C4-2B (cell line): Measurements from ENCODE around the gene CYB561D2.

ENCODE experiments used
- ZFX ChIP-seq: fragments of 450-650 bp; IDR thresholded peaks from 2 replicates; pipeline ENCODE4 v1.6.1; 2017
- TF ChIP-seq, protein P1 (sequence below): fragments of 450-650 bp; conservative IDR thresholded peaks from 2 replicates; pipeline ENCODE4 v1.5.1; 2017; ENCODE audit warnings: mild to moderate bottlenecking

DNA sequence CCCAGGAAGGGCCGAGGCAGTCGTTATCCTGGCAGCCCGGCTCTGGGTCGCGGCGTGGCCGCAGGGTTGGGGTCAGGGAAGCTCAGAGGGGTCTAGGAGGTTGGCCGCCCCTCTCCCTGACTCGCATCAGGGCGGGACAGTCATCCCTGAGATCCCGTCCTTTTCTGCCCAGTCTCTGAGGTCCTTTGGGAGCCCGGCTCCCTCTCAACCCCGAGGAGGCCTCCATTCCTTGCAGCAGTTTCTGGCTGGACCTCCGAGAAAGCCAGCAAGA, 28.6 kb upstream of the CYB561D2 start:
- TF ChIP-seq, protein P1, sequence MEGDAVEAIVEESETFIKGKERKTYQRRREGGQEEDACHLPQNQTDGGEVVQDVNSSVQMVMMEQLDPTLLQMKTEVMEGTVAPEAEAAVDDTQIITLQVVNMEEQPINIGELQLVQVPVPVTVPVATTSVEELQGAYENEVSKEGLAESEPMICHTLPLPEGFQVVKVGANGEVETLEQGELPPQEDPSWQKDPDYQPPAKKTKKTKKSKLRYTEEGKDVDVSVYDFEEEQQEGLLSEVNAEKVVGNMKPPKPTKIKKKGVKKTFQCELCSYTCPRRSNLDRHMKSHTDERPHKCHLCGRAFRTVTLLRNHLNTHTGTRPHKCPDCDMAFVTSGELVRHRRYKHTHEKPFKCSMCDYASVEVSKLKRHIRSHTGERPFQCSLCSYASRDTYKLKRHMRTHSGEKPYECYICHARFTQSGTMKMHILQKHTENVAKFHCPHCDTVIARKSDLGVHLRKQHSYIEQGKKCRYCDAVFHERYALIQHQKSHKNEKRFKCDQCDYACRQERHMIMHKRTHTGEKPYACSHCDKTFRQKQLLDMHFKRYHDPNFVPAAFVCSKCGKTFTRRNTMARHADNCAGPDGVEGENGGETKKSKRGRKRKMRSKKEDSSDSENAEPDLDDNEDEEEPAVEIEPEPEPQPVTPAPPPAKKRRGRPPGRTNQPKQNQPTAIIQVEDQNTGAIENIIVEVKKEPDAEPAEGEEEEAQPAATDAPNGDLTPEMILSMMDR: no peak
- TF ChIP-seq ZFX: no peak
